Peyer's patch (tissue), 4 donors: Measurements from ENCODE around the gene LRRIQ4. TPM values are rescaled to one million over a fixed set of nuclear protein-coding genes. Genes with fewer than 3 reads are reported as not detected.

Experiments used
- DNase-seq, 3 donors: peaks; one replicate each; pipeline ENCODE4 v3.0.0-alpha.2; 2017 to 2019
- H3K27ac ChIP-seq, 4 donors: fragments of 200-600 bp; sonication (generic); one replicate each; pipeline ENCODE4 v1.5.1; 2016 to 2019
- H3K27me3 ChIP-seq, 2 donors: fragments of 200-600 bp; sonication (generic); one replicate each; pipeline ENCODE4 v1.5.1; 2019
- H3K36me3 ChIP-seq, 3 donors: fragments of 200-600 bp; sonication (generic); one replicate each; pipeline ENCODE4 v1.5.1; 2016 to 2019
- H3K4me1 ChIP-seq, 4 donors: fragments of 200-600 bp; sonication (generic); one replicate each; pipeline ENCODE4 v1.5.1; 2016 to 2019
- H3K4me3 ChIP-seq, 4 donors: fragments of 200-600 bp; sonication (generic); 1 replicate in 3 of 4; 2 replicates in 1 of 4; pipeline ENCODE4 v1.5.1; 2016 to 2019; ENCODE audit warnings: mild to moderate bottlenecking in 1 of 4
- H3K9me3 ChIP-seq, 4 donors: fragments of 200-600 bp; sonication (generic); one replicate each; pipeline ENCODE4 v1.5.1; 2016 to 2019; ENCODE audit warnings: mild to moderate bottlenecking in 1 of 4
- CTCF ChIP-seq, 6 experiments: fragments of 450-650 bp in 4 of 6; fragments of 200-600 bp in 2 of 6; sonication (generic) in 1 of 6; IDR thresholded peaks; one replicate each; pipeline ENCODE4 v1.5.1; 2017 to 2019; ENCODE audit warnings: antibody characterized with exemption in 6 of 6, mild to moderate bottlenecking in 3 of 6, moderate library complexity in 1 of 6
- POLR2A ChIP-seq, 2 donors: fragments of 450-650 bp; IDR thresholded peaks; one replicate each; pipeline ENCODE4 v1.5.1; 2017; ENCODE audit warnings: antibody characterized with exemption in 2 of 2, mild to moderate bottlenecking in 2 of 2, moderate library complexity in 2 of 2
- total RNA-seq, 4 donors: library from RNA; depleted of rRNA; stranded (reverse); fragments of >200 nt; gene quantifications; one replicate each; pipeline ENCODE4 v1.1.0, GENCODE V29; 2016

LRRIQ4 gene
- total RNA-seq, 4 donors from 2014 or later = not detected

GRCh38 chr3:169790687-169791429 is 21.8 kb upstream of the LRRIQ4 start:
- no peak for TF ChIP-seq CTCF (IDR thresholded peaks at IDR 0.05)
- no peak for TF ChIP-seq POLR2A (IDR thresholded peaks at IDR 0.05)
- no peaks in the 10 kb centered on the region for H3K4me1 ChIP-seq
- peaks cover 0 to 27% (median 0%) of the 10 kb centered on the region in 3 donors for H3K36me3 ChIP-seq
- no peak for DNase-seq
- H3K9me3 ChIP-seq = no peaks in the 10 kb centered on the region
- no peak overlapping the region for H3K27ac ChIP-seq
- no peaks in the 10 kb centered on the region for H3K27me3 ChIP-seq
- H3K4me3 ChIP-seq = no peak overlapping the region

- no peak for TF ChIP-seq CTCF (IDR thresholded peaks at IDR 0.05)
- no peak for TF ChIP-seq POLR2A (IDR thresholded peaks at IDR 0.05)
- no peaks in the 10 kb centered on the region for H3K4me1 ChIP-seq
- no peaks in the 10 kb centered on the region for H3K27me3 ChIP-seq
- H3K36me3 ChIP-seq = peaks cover 0 to 12% (median 0%) of the 10 kb centered on the region in 3 donors
- DNase-seq = no peak
- H3K9me3 ChIP-seq = no peaks in the 10 kb centered on the region
- H3K27ac ChIP-seq = no peak overlapping the region
- no peak overlapping the region for H3K4me3 ChIP-seq
Measured at GRCh38 chr3:169792359-169792758, 20.3 kb upstream of the LRRIQ4 start.

- no peak overlapping the region for H3K27ac ChIP-seq
- no peaks in the 10 kb centered on the region for H3K4me1 ChIP-seq
- TF ChIP-seq POLR2A (IDR thresholded peaks at IDR 0.05) = no peak
- no peak for TF ChIP-seq CTCF (IDR thresholded peaks at IDR 0.05)
- no peak for DNase-seq
- H3K27me3 ChIP-seq = no peaks in the 10 kb centered on the region
- no peaks in the 10 kb centered on the region for H3K9me3 ChIP-seq
- no peaks in the 10 kb centered on the region for H3K36me3 ChIP-seq
- no peak overlapping the region for H3K4me3 ChIP-seq
Measured at GRCh38 chr3:169804681-169805080, 8.0 kb upstream of the LRRIQ4 start.

- TF ChIP-seq POLR2A (IDR thresholded peaks at IDR 0.05) = no peak
- no peak for TF ChIP-seq CTCF (IDR thresholded peaks at IDR 0.05)
- Histone ChIP-seq H3K27me3 (no peaks in the 10 kb centered on the region), H3K4me1 (peaks cover 0 to 9% (median 0%) of the 10 kb centered on the region in 4 donors), H3K27ac (no peak overlapping the region), H3K4me3 (no peak overlapping the region), H3K9me3 (no peaks in the 10 kb centered on the region), H3K36me3 (no peaks in the 10 kb centered on the region)
- no peak for DNase-seq
Measured at GRCh38 chr3:169809230-169809795, 3.4 kb upstream of the LRRIQ4 start.

- Histone ChIP-seq H3K27ac (peak overlapping the region; percentile 30 to 74 (median 52)), H3K36me3 (no peaks in the 10 kb centered on the region), H3K4me1 (peaks cover 0 to 9% (median 0%) of the 10 kb centered on the region in 4 donors), H3K4me3 (peak overlapping the region; percentile 36 to 67 (median 54)), H3K27me3 (no peaks in the 10 kb centered on the region), H3K9me3 (peaks cover 0 to 5% (median 0%) of the 10 kb centered on the region in 4 donors)
- TF ChIP-seq CTCF (IDR thresholded peaks at IDR 0.05) = no peak
- no peak for TF ChIP-seq POLR2A (IDR thresholded peaks at IDR 0.05)
- peak in 2 of 3 donors; percentile 33 to 60 for DNase-seq
Measured at GRCh38 chr3:169811631-169812331, 889 bp upstream of the LRRIQ4 start.
